Breast epithelium (tissue), 3 donors: ENCODE data around the gene WDR62.
"Not testable (repeated sequence)": the region's sequence is repeated elsewhere in the genome, so short reads cannot be mapped to it uniquely, and the experiment has no call there.

Experiments used
- POLR2A ChIP-seq: fragments of 450-650 bp; IDR thresholded peaks from one replicate; pipeline ENCODE4 v1.6.1; 2016; ENCODE audit warnings: antibody characterized with exemption, mild to moderate bottlenecking, moderate library complexity
- POLR2AphosphoS5 ChIP-seq, 3 donors: sonication (generic); formaldehyde crosslinking; IDR thresholded peaks; one replicate each; pipeline ENCODE4 v1.6.1; 2017; ENCODE audit warnings: antibody characterized with exemption in 3 of 3
- TF ChIP-seq, protein P1 (sequence below), 3 donors: fragments of 450-650 bp; IDR thresholded peaks; one replicate each; pipeline ENCODE4 v1.5.1; 2016 to 2017; ENCODE audit warnings: antibody characterized with exemption in 3 of 3, mild to moderate bottlenecking in 3 of 3, moderate library complexity in 3 of 3

GRCh38 chr19:36041092-36041491 is 13.6 kb upstream of the WDR62 start:
- TF ChIP-seq, protein P1, sequence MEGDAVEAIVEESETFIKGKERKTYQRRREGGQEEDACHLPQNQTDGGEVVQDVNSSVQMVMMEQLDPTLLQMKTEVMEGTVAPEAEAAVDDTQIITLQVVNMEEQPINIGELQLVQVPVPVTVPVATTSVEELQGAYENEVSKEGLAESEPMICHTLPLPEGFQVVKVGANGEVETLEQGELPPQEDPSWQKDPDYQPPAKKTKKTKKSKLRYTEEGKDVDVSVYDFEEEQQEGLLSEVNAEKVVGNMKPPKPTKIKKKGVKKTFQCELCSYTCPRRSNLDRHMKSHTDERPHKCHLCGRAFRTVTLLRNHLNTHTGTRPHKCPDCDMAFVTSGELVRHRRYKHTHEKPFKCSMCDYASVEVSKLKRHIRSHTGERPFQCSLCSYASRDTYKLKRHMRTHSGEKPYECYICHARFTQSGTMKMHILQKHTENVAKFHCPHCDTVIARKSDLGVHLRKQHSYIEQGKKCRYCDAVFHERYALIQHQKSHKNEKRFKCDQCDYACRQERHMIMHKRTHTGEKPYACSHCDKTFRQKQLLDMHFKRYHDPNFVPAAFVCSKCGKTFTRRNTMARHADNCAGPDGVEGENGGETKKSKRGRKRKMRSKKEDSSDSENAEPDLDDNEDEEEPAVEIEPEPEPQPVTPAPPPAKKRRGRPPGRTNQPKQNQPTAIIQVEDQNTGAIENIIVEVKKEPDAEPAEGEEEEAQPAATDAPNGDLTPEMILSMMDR (IDR thresholded peaks at IDR 0.05): not testable (repeated sequence)
- TF ChIP-seq POLR2AphosphoS5 (IDR thresholded peaks at IDR 0.05); POLR2A: not testable (repeated sequence)
